Measurements from ENCODE around the gene ATAT1.

The ATAT1 gene

DNA sequence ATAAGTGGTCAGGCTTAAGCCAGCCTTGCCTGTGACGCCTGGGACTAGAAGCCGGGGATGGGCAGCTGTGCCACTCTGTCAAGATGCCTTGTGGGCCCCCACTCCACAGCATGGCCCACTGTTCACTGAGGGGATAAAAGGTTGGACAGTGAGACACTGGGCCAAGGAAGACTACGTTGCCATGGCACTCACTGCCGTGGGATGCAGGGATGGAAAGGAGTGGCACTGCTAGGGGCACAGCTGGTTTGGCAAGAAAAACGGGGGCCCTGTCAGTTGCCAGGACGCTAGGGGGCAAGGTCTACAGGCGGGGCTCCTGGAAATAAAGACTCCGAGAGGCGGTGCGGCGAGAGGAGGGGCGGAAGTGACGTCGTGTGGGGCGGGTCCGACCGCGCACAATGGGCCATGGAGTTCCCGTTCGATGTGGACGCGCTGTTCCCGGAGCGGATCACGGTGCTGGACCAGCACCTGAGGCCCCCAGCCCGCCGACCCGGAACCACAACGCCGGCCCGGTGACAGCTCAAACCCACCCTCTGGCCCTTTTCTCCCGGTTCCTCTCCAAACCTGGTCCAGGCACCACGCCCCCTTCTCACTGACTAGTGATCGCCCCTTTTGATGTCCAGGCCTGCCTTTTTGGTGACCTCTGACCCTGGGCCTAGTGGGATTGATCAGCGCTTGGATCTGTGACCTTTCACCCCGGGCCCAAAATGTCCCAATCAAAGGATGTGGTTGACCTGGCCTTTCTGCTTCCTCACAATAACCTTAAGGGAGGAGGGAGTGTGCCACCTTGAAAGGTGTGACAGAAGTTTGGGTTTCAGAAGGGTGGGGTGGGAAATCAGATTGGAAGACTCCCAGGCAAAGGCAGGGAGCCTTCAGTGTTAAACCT, at the start of gene ATAT1:
Gene ATAT1, plus strand, starts transcription at position 391 of the 883 bp plus-strand sequence.
- peak; percentile 75 to 82 for DNase-seq (ENCODE audit: low read depth in 2 of 2, low spot score in 1 of 2)

GRCh38 chr6:30578051-30578450, 48.6 kb upstream of the ATAT1 start:
- DNase-seq (ENCODE audit: low read depth in 2 of 2, low spot score in 1 of 2): no peak

- no peak for DNase-seq (ENCODE audit: low read depth in 2 of 2, low spot score in 1 of 2)
Observed at GRCh38 chr6:30583921-30584320, 42.8 kb upstream of the ATAT1 start.

DNA sequence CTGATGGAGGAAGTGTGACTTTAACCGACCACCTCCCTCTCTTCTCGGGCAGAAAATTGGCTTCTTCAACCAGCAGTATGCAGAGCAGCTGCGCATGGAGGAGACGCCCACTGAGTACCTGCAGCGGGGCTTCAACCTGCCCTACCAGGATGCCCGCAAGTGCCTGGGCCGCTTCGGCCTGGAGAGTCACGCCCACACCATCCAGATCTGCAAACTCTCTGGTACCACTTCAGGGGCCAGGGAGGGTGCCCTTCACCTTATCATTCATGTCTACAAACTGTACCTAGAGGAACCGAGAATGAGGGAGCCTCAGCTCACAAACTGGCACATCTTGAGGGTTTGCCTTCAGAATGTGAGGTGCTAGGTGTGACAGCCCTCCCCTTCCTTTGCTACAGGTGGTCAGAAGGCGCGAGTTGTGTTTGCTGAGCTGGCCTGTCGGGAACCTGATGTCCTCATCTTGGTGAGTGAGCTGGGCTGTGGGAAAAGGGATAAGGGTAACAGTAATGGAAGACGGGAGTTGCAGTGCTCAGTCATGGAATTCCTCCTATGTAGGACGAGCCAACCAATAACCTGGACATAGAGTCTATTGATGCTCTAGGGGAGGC, 36.8 kb upstream of the ATAT1 start:
- no peak for DNase-seq (ENCODE audit: low read depth in 2 of 2, low spot score in 1 of 2)

- DNase-seq (ENCODE audit: low read depth in 2 of 2, low spot score in 1 of 2): no peak
Observed at GRCh38 chr6:30590509-30590908, 36.2 kb upstream of the ATAT1 start.

DNA sequence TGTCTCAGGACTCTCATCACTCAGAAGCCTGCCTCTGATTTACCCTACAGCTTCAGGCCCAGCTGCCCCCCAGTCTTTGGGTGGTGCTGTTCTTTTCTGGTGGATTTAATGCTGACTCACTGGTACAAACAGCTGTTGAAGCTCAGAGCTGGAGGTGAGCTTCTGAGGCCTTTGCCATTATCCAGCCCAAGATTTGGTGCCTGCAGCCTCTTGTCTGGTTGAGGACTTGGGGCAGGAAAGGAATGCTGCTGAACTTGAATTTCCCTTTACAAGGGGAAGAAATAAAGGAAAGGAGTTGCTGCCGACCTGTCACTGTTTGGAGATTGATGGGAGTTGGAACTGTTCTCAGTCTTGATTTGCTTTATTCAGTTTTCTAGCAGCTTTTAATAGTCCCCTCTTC, 35.7 kb upstream of the ATAT1 start:
- no peak for DNase-seq (ENCODE audit: low read depth in 2 of 2, low spot score in 1 of 2)

GRCh38 chr6:30592287-30592686, 34.4 kb upstream of the ATAT1 start:
- no peak for DNase-seq (ENCODE audit: low read depth in 2 of 2, low spot score in 1 of 2)

- peak; percentile 48 to 68 for DNase-seq (ENCODE audit: low read depth in 2 of 2, low spot score in 1 of 2)
Observed at GRCh38 chr6:30597315-30598144, 29.1 kb upstream of the ATAT1 start.

GRCh38 chr6:30598912-30599624, 27.6 kb upstream of the ATAT1 start:
- no peak for DNase-seq (ENCODE audit: low read depth in 2 of 2, low spot score in 1 of 2)

- DNase-seq (ENCODE audit: low read depth in 2 of 2, low spot score in 1 of 2): no peak
Observed at GRCh38 chr6:30599625-30600324, 26.9 kb upstream of the ATAT1 start.

DNA sequence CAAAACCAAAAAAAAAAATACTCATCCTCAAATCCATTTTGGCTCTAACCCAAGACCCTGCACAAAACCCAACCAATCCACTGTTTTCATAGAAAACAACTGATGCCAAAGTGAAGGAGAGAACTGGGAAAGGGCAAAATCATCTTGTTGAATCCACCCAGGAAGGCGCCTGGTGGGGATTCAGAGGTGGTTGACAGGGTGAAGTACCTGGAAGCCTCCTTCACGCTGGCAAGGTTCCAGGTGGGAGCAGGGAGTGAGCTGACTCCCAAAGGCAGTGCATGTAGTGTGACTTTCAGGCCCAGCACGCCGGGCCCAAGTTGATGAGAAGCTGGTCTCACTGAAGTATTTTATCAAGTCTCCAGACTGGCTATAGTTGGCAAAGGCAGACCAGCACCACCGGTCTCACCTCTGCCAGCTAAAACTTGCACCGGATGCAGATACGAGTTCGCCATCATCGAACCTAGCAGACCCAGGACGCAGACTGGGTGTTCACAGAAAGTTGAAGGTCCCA, 26.2 kb upstream of the ATAT1 start:
- DNase-seq (ENCODE audit: low read depth in 2 of 2, low spot score in 1 of 2): no peak

GRCh38 chr6:30601436-30601814, 25.2 kb upstream of the ATAT1 start:
- no peak for DNase-seq (ENCODE audit: low read depth in 2 of 2, low spot score in 1 of 2)

DNA sequence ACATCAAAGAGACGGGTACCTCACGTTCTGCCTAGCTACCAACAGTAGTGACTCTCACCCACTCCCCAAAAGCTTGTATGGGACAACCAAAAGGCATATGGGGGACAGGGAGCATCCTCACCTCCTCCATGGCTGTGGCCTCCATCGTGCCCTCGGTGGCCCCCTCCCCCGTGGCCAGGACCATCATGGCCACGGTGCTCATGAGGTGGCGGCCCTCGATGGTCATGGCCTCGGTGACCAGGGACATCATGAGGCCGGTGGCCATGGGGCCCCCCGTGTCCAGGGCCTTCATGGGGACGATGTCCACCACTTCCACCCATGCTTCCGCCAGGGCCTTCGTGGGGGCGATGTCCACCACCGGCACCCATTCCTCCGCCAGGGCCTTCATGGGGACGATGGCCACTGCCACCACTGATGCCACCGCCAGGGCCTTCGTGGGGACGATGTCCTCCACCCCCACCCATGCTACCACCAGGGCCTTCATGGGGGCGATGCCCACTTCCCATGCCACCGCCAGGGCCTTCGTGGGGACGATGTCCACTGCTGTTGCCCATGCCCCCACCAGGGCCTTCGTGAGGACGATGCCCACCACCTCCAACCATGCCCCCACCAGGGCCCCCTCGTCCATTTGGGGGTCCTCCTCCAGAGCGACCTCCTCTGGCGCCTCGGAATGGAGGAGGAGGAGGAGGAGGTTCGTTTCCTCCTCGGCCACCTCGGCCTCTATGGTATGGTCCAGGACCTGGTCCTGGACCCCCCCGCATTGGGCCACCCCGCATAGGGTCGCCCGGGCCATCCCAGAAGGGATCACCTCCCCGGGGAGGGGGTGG, 24.6 kb upstream of the ATAT1 start:
- no peak for DNase-seq (ENCODE audit: low read depth in 2 of 2, low spot score in 1 of 2)

DNA sequence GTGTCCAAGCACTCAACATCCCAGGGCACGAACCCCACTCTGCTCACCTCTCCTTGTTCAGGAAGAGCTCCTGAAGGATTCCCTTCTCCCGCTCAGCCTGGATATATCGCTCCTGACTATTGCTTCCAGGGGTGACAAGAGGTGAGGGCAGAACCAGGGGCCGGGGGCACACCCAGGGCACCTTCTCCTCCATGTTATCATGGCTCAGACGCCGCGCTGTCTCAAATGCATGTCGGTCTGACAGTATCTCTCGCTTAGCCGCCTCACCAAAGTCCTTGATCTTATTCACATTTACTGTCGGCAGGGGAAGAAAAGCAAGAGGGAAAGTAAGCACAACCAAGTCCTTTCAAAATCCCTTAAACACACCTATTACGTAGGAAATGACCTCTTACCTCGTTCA, 22.7 kb upstream of the ATAT1 start:
- DNase-seq (ENCODE audit: low read depth in 2 of 2, low spot score in 1 of 2): no peak

- DNase-seq (ENCODE audit: low read depth in 2 of 2, low spot score in 1 of 2): no peak
Observed at GRCh38 chr6:30610065-30610464, 16.6 kb upstream of the ATAT1 start.

GRCh38 chr6:30611150-30611855, 15.4 kb upstream of the ATAT1 start:
- DNase-seq (ENCODE audit: low read depth in 2 of 2, low spot score in 1 of 2): no peak

DNA sequence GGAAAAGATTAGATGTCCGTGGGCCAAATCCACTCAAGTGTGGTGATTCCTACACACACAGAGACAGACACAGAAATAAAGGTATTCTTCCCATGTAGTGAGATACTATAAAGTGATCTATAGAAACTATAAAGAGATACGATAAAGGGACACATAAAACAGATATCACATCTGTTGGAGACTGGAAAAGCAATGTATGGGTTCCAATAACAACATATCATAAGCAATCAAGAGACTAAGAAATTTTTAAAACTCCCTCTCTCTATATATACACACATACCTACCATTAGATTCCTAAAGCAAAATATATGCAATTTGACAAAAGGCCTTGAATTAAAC, 14.8 kb upstream of the ATAT1 start:
- DNase-seq (ENCODE audit: low read depth in 2 of 2, low spot score in 1 of 2): no peak

DNA sequence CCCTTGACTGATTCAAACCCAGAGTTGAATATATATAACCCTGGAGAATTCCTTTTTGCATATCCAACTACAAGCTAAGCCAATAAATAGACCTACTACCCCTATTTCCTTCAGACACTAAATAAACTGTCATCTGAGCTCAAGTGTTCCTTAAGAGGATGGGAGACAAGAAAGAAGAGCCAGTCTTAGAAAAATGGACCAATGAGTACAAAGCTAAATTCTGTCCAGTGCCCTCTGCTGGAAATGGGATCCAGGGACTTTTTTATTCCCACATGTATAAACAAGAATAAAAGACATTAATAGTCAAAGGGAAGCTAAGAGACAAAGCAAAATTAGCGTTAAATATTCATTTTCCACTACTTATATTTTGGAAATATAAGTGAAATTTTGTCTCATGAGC, 14.5 kb upstream of the ATAT1 start:
- DNase-seq (ENCODE audit: low read depth in 2 of 2, low spot score in 1 of 2): no peak

DNA sequence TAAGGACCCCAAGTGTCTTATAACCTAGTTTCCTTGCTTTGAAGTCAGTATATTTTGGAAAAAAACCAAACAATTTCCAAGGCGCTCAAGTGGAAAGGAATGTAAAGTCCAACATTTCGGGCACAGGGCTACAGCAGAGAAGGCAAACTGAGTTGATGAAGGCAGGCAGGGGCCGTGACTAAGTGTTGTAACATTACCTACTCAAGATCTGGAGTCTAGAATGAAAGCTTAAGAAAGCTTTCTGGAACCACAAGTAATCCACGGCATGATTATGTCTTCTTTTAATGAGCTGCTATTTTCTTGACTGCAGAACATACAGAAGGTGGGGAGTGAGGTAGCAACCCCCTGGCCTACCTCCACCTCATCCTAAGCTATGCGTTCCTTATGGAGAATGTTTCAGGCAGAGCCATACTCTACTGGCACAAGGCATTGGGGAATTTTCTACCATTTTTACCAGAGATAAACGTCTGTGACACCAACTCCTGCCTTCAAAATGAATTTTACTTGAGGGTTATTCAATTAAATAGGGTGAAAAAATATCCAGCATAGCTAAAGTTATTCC, 13.9 kb upstream of the ATAT1 start:
- no peak for DNase-seq (ENCODE audit: low read depth in 2 of 2, low spot score in 1 of 2)

Measured in stimulated activated CD8-positive, alpha-beta memory T cell treated with anti-CD3 and anti-CD28 coated beads, Interleukin-4, amount 100 ng/mL, for 4 hours (primary cell).